Breast epithelium (tissue), 4 donors: Measurements from ENCODE around the gene DPEP3. TPM values are rescaled to one million over a fixed set of nuclear protein-coding genes. Genes with fewer than 3 reads are reported as not detected.

ENCODE experiments used
- DNase-seq, 2 donors: peaks; one replicate each; pipeline ENCODE4 v3.0.0-alpha.2; 2019; ENCODE audit warnings: low spot score in 2 of 2
- H3K27ac ChIP-seq, 2 donors: fragments of 200-600 bp; sonication (generic) in 1 of 2; one replicate each; pipeline ENCODE4 v1.5.1; 2016 to 2019; ENCODE audit warnings: mild to moderate bottlenecking in 1 of 2
- H3K27me3 ChIP-seq, 2 donors: fragments of 200-600 bp; sonication (generic) in 1 of 2; one replicate each; pipeline versions ENCODE4 v1.5.1 to v1.6.0; 2017 to 2019; ENCODE audit warnings: control low read depth in 1 of 2, mild to moderate bottlenecking in 1 of 2
- H3K36me3 ChIP-seq: fragments of 200-600 bp; one replicate; pipeline ENCODE4 v1.5.1; 2019
- H3K4me1 ChIP-seq, 2 donors: fragments of 200-600 bp; sonication (generic); one replicate each; pipeline ENCODE4 v1.5.1; 2016 to 2019; ENCODE audit warnings: control low read depth in 1 of 2
- H3K4me3 ChIP-seq, 3 donors: fragments of 200-600 bp; sonication (generic); 1 replicate in 2 of 3; 2 replicates in 1 of 3; pipeline ENCODE4 v1.5.1; 2016 to 2019; ENCODE audit warnings: mild to moderate bottlenecking in 3 of 3, moderate library complexity in 2 of 3
- H3K9me3 ChIP-seq, 2 donors: fragments of 200-600 bp; sonication (generic) in 1 of 2; one replicate each; pipeline ENCODE4 v1.5.1; 2016 to 2019; ENCODE audit warnings: control low read depth in 1 of 2
- POLR2A ChIP-seq: fragments of 450-650 bp; IDR thresholded peaks from one replicate; pipeline ENCODE4 v1.6.1; 2016; ENCODE audit warnings: antibody characterized with exemption, mild to moderate bottlenecking, moderate library complexity
- POLR2AphosphoS5 ChIP-seq, 3 donors: sonication (generic); formaldehyde crosslinking; IDR thresholded peaks; one replicate each; pipeline ENCODE4 v1.6.1; 2017; ENCODE audit warnings: antibody characterized with exemption in 3 of 3
- intact Hi-C: fragments of 100-400 bp; cut with DNase I; formaldehyde crosslinking; loops from one replicate; pipeline ENCODE4 v1.15.1; 2023; ENCODE audit warnings: low total_unique reads
- total RNA-seq, 3 donors: library from RNA; depleted of rRNA; stranded (reverse); fragments of >200 nt; gene quantifications; one replicate each; pipeline ENCODE4 v1.1.0, GENCODE V29; 2016
- TF ChIP-seq, protein P1 (sequence below), 3 donors: fragments of 450-650 bp; IDR thresholded peaks; one replicate each; pipeline ENCODE4 v1.5.1; 2016 to 2017; ENCODE audit warnings: antibody characterized with exemption in 3 of 3, mild to moderate bottlenecking in 3 of 3, moderate library complexity in 3 of 3

Gene DPEP3
- total RNA-seq, 3 donors from 2014 or later: 0.29 TPM; not detected in 2

- Histone ChIP-seq H3K9me3 (no peaks in the 10 kb centered on the region), H3K27ac (no peak overlapping the region), H3K4me3 (no peak overlapping the region), H3K4me1 (peaks cover 9 to 12% of the 10 kb centered on the region in 2 donors), H3K36me3 (no peaks in the 10 kb centered on the region), H3K27me3 (no peaks in the 10 kb centered on the region)
- TF ChIP-seq POLR2A (no peak), POLR2AphosphoS5 (IDR thresholded peaks at IDR 0.05) (no peak)
- TF ChIP-seq, protein P1, sequence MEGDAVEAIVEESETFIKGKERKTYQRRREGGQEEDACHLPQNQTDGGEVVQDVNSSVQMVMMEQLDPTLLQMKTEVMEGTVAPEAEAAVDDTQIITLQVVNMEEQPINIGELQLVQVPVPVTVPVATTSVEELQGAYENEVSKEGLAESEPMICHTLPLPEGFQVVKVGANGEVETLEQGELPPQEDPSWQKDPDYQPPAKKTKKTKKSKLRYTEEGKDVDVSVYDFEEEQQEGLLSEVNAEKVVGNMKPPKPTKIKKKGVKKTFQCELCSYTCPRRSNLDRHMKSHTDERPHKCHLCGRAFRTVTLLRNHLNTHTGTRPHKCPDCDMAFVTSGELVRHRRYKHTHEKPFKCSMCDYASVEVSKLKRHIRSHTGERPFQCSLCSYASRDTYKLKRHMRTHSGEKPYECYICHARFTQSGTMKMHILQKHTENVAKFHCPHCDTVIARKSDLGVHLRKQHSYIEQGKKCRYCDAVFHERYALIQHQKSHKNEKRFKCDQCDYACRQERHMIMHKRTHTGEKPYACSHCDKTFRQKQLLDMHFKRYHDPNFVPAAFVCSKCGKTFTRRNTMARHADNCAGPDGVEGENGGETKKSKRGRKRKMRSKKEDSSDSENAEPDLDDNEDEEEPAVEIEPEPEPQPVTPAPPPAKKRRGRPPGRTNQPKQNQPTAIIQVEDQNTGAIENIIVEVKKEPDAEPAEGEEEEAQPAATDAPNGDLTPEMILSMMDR (IDR thresholded peaks at IDR 0.05): no peak
- intact Hi-C loops: no loop called here
- DNase-seq: no peak
Measured at GRCh38 chr16:67932462-67932840, 47.8 kb downstream of the DPEP3 start.

DNA sequence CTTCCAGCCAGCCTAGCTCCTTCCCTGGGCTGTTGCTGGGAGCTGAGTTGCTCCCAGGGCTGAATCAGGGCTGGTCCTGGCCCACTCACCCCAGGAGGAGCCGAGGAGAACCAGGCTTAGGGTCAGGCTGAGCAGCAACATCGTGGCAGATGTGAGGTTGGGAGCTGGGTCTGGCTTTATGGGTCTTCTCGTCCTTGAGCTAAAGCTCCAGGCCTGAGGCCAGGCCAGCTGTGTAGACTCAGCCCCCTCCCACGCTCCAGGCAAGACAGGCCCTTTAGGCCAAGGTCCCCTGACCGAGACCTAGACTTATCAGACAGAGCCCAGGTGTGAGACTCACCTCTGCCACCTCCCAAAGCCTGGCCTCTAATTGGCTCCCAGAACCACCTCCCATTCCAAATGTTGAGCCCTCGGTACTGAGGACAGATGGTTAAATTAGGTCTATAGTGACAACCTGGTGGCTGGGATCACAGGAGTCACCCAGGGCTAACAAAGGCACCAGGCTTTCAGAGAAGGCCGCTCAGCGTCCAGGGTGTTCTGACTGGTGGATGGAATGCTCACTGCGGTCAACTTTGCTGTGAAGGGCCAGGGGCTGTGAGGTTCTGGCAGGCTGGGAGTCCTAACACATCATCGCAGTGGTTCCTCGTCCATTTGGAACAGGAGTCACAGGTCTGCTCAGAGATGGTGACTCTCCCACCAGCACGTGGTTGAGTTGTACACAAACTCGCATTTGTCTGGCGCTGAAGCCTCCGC, 48.4 kb downstream of the DPEP3 start, which contains the start of gene CTRL:
CTRL (minus strand) TSS at position 151 of the 750 bp plus-strand sequence; CDS start at position 141, 10 bp downstream.
- H3K9me3 ChIP-seq: no peaks in the 10 kb centered on the region
- H3K27ac ChIP-seq: no peak within 1 kb of the TSS
- no peaks in the 10 kb centered on the region for H3K36me3 ChIP-seq
- H3K27me3 ChIP-seq: no peaks in the 10 kb centered on the region
- H3K4me3 ChIP-seq: no peak within 1 kb of the TSS
- DNase-seq: no peak
- peaks cover 6 to 9% of the 10 kb centered on the region in 2 donors for H3K4me1 ChIP-seq
- TF ChIP-seq, protein P1 (IDR thresholded peaks at IDR 0.05): no peak
- no peak for TF ChIP-seq POLR2A
- no peak for TF ChIP-seq POLR2AphosphoS5 (IDR thresholded peaks at IDR 0.05)
- intact Hi-C loops: no loop called here

- no peak for DNase-seq
- no peak for TF ChIP-seq POLR2A
- TF ChIP-seq POLR2AphosphoS5 (IDR thresholded peaks at IDR 0.05): no peak
- TF ChIP-seq, protein P1 (IDR thresholded peaks at IDR 0.05): no peak
- intact Hi-C loops: no loop called here
- Histone ChIP-seq H3K27ac (no peak overlapping the region), H3K9me3 (no peaks in the 10 kb centered on the region), H3K36me3 (no peaks in the 10 kb centered on the region), H3K27me3 (no peaks in the 10 kb centered on the region), H3K4me1 (peaks cover 4 to 9% of the 10 kb centered on the region in 2 donors), H3K4me3 (no peak overlapping the region)
Measured at GRCh38 chr16:67930678-67931211, 49.6 kb downstream of the DPEP3 start.

GRCh38 chr16:67930191-67930590, 50.1 kb downstream of the DPEP3 start:
- intact Hi-C loops: no loop called here
- Histone ChIP-seq H3K4me3 (no peak overlapping the region), H3K9me3 (no peaks in the 10 kb centered on the region), H3K27ac (no peak overlapping the region), H3K36me3 (no peaks in the 10 kb centered on the region), H3K4me1 (peaks cover 2 to 8% of the 10 kb centered on the region in 2 donors), H3K27me3 (no peaks in the 10 kb centered on the region)
- TF ChIP-seq POLR2AphosphoS5 (IDR thresholded peaks at IDR 0.05): no peak
- TF ChIP-seq, protein P1 (IDR thresholded peaks at IDR 0.05): no peak
- TF ChIP-seq POLR2A: no peak
- DNase-seq: no peak
